H9 (cell line): ENCODE results near the gene TBC1D7. TPM values are rescaled to one million over a fixed set of nuclear protein-coding genes. Genes with fewer than 3 reads are reported as not detected.

Experiments
- DNase-seq: peaks from one replicate; pipeline ENCODE4 v3.0.0-alpha.2; 2017
- H2AFZ ChIP-seq: one replicate; pipeline ENCODE4 v1.6.1; 2013; ENCODE audit warnings: mild to moderate bottlenecking, low read length, control low read depth, moderate library complexity
- H2AK5ac ChIP-seq: 2 replicates; pipeline ENCODE4 v1.6.1; 2013; ENCODE audit warnings: low read length, control low read depth, mixed read lengths; ENCODE audit not compliant: insufficient read length
- H2BK120ac ChIP-seq: one replicate; pipeline ENCODE4 v1.6.1; 2013; ENCODE audit warnings: low read depth, mild to moderate bottlenecking, low read length, control low read depth, inconsistent platforms; ENCODE audit not compliant: poor library complexity, severe bottlenecking
- H2BK12ac ChIP-seq: 2 replicates; pipeline ENCODE4 v1.6.1; 2013; ENCODE audit warnings: low read length, control low read depth, mixed read lengths, low read depth; ENCODE audit not compliant: insufficient read length
- H2BK15ac ChIP-seq: 2 replicates; pipeline ENCODE4 v1.6.1; 2013; ENCODE audit warnings: low read depth, low read length, control low read depth
- H2BK20ac ChIP-seq: one replicate; pipeline ENCODE4 v1.6.1; 2013; ENCODE audit warnings: low read depth, mild to moderate bottlenecking, low read length, control low read depth, inconsistent platforms; ENCODE audit not compliant: poor library complexity, severe bottlenecking
- H2BK5ac ChIP-seq: 2 replicates; pipeline ENCODE4 v1.6.1; 2013; ENCODE audit warnings: low read length, control low read depth, mixed read lengths; ENCODE audit not compliant: insufficient read length
- H3K14ac ChIP-seq: 2 replicates; pipeline ENCODE4 v1.6.1; 2013; ENCODE audit warnings: low read length, control low read depth; ENCODE audit not compliant: insufficient read depth
- H3K18ac ChIP-seq: 2 replicates; pipeline ENCODE4 v1.6.1; 2013; ENCODE audit warnings: low read depth, mild to moderate bottlenecking, mixed read lengths, low read length, control low read depth; ENCODE audit not compliant: insufficient read length
- H3K23ac ChIP-seq: 2 replicates; pipeline ENCODE4 v1.6.1; 2013; ENCODE audit warnings: low read length, control low read depth, mixed read lengths, low read depth; ENCODE audit not compliant: insufficient read length
- H3K23me2 ChIP-seq: 2 replicates; pipeline ENCODE4 v1.6.1; 2013; ENCODE audit warnings: low read depth, mild to moderate bottlenecking, mixed read lengths, low read length, control low read depth; ENCODE audit not compliant: insufficient read length, poor library complexity, severe bottlenecking
- H3K27ac ChIP-seq: 2 replicates; pipeline ENCODE4 v1.5.1; 2013; ENCODE audit warnings: low read length, control low read depth, mixed read lengths, low read depth; ENCODE audit not compliant: insufficient read length
- H3K27me3 ChIP-seq: 2 replicates; pipeline ENCODE4 v1.6.1; 2013; ENCODE audit warnings: low read length, control low read depth, inconsistent platforms; ENCODE audit not compliant: insufficient read depth
- H3K4ac ChIP-seq: 2 replicates; pipeline ENCODE4 v1.6.1; 2013; ENCODE audit warnings: low read depth, mild to moderate bottlenecking, control low read depth, inconsistent platforms, low read length, moderate library complexity
- H3K4me1 ChIP-seq: 2 replicates; pipeline ENCODE4 v1.6.1; 2013; ENCODE audit warnings: low read length, control low read depth, inconsistent platforms; ENCODE audit not compliant: insufficient read depth
- H3K4me2 ChIP-seq: 2 replicates; pipeline ENCODE4 v1.6.1; 2013; ENCODE audit warnings: low read length, control low read depth, mixed read lengths; ENCODE audit not compliant: insufficient read length, insufficient read depth
- H3K56ac ChIP-seq: 2 replicates; pipeline ENCODE4 v1.6.1; 2013; ENCODE audit warnings: low read depth, mild to moderate bottlenecking, mixed read lengths, low read length, control low read depth; ENCODE audit not compliant: insufficient read length
- H3K79me1 ChIP-seq: 2 replicates; pipeline ENCODE4 v1.6.1; 2013; ENCODE audit warnings: low read depth, mild to moderate bottlenecking, moderate library complexity, low read length, control low read depth, inconsistent platforms; ENCODE audit not compliant: insufficient read depth, poor library complexity, severe bottlenecking
- H3K79me2 ChIP-seq: 2 replicates; pipeline ENCODE4 v1.6.1; 2013; ENCODE audit warnings: low read length, control low read depth, inconsistent platforms; ENCODE audit not compliant: insufficient read depth
- H3K9ac ChIP-seq: 2 replicates; pipeline ENCODE4 v1.6.1; 2013; ENCODE audit warnings: low read length, control low read depth, mixed read lengths; ENCODE audit not compliant: insufficient read length; ENCODE audit errors: extremely low read depth
- H3K9me3 ChIP-seq: one replicate; pipeline ENCODE4 v1.6.1; 2013; ENCODE audit warnings: low read depth, low read length, inconsistent platforms; ENCODE audit not compliant: control insufficient read depth
- H3T11ph ChIP-seq: one replicate; pipeline ENCODE4 v1.6.1; 2013; ENCODE audit warnings: mild to moderate bottlenecking, low read length, control low read depth, inconsistent platforms
- H4K20me1 ChIP-seq: one replicate; pipeline ENCODE4 v1.6.1; 2013; ENCODE audit not compliant: control insufficient read depth, insufficient read length, insufficient read depth
- H4K5ac ChIP-seq: 2 replicates; pipeline ENCODE4 v1.6.1; 2013; ENCODE audit warnings: low read depth, mild to moderate bottlenecking, mixed read lengths, low read length, control low read depth; ENCODE audit not compliant: insufficient read length
- H4K8ac ChIP-seq: replicated peaks from 2 replicates; pipeline ENCODE4 v1.6.1; 2013; ENCODE audit warnings: low read length, control low read depth, mixed read lengths, low read depth; ENCODE audit not compliant: insufficient read length
- H4K91ac ChIP-seq: 2 replicates; pipeline ENCODE4 v1.6.1; 2013; ENCODE audit warnings: low read depth, mild to moderate bottlenecking, moderate library complexity, mixed read lengths, low read length, control low read depth; ENCODE audit not compliant: insufficient read length
- H3K27ac Mint-ChIP-seq, 3 experiments: 2 replicates in 2 of 3; 3 replicates in 1 of 3; pipeline ENCODE4 v1.8.0; 2020 to 2021; ENCODE audit warnings: mixed read lengths in 3 of 3, mild to moderate bottlenecking in 1 of 3, moderate library complexity in 1 of 3
- H3K27me3 Mint-ChIP-seq: 2 replicates; pipeline ENCODE4 v1.8.0; 2021; ENCODE audit warnings: low read depth, mild to moderate bottlenecking, moderate library complexity, mixed read lengths
- H3K36me3 Mint-ChIP-seq, 3 experiments: 2 replicates in 2 of 3; 3 replicates in 1 of 3; pipeline ENCODE4 v1.8.0; 2020 to 2021; ENCODE audit warnings: low read depth in 3 of 3, mixed read lengths in 3 of 3; ENCODE audit not compliant: insufficient read depth in 1 of 3
- H3K4me1 Mint-ChIP-seq, 2 experiments: 2 replicates each; pipeline ENCODE4 v1.8.0; 2020; ENCODE audit warnings: mixed read lengths in 2 of 2
- H3K4me3 Mint-ChIP-seq, 2 experiments: 2 replicates in 1 of 2; 3 replicates in 1 of 2; pipeline ENCODE4 v1.8.0; 2020 to 2021; ENCODE audit warnings: mild to moderate bottlenecking in 2 of 2, mixed read lengths in 2 of 2, moderate library complexity in 1 of 2
- H3K9me3 Mint-ChIP-seq, 2 experiments: 2 replicates in 1 of 2; 3 replicates in 1 of 2; pipeline ENCODE4 v1.8.0; 2020; ENCODE audit warnings: mild to moderate bottlenecking in 2 of 2, mixed read lengths in 2 of 2, moderate library complexity in 1 of 2
- WGBS: extraction: QIAGEN DNeasy Blood & Tissue Kit; methylation state at CpG from one replicate; pipeline ENCODE4 v1.1.7; 2013; ENCODE audit warnings: missing lambda C conversion rate, low lambda C conversion rate, mixed read lengths; ENCODE audit not compliant: insufficient read length; ENCODE audit errors: extremely low coverage; 5-methylcytosine and 5-hydroxymethylcytosine counted together
- total RNA-seq: library from RNA; stranded (reverse); gene quantifications from 2 replicates; pipeline ENCODE4 v1.2.1, GENCODE V29; 2021
- TF ChIP-seq, protein P1 (sequence below): fragments of 200-600 bp; sonication (generic); conservative IDR thresholded peaks from 3 replicates; pipeline ENCODE4 v1.8.0; 2021; ENCODE audit warnings: antibody characterized with exemption, mild to moderate bottlenecking

Gene TBC1D7
- total RNA-seq, 1 experiment from 2014 or later = 33.9 TPM

DNA sequence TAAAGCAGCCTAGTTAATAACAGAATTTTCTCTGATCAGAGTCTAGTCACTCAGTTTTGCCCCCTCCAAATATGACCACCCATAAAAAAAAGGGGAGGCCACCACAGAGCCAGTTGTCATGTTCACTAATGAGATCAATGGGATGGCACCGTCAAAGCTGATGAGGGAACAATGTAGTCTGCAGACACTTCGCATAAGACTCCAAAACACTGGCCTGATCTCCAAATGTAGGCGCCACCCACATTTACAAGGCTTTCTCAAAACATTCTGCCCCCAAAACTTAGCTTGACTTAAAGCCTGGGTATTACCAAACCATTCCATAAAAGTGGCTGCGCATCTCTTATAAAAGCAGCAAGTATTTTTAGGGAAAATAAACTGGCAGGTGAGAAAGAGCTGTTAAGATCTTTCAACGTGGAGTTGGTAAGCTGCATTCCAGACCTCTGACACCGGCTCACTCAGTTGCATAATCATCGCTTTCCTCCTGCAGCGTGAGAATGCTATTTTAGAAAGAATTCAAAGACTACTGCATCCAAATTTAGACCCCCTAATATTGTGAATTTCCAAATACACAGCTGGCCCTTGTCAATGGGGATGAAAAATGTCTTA lies 59.3 kb downstream of the TBC1D7 start:
- peaks cover 6 to 10% of the 10 kb centered on the region in 2 experiments; a peak in 3 of 5 replicates for H3K9me3 Mint-ChIP-seq
- DNase-seq = no peak
- H3K4me2 ChIP-seq = no peak overlapping the region
- H3K4me1 Mint-ChIP-seq = peaks cover 15 to 20% of the 10 kb centered on the region in 2 experiments
- TF ChIP-seq, protein P1, sequence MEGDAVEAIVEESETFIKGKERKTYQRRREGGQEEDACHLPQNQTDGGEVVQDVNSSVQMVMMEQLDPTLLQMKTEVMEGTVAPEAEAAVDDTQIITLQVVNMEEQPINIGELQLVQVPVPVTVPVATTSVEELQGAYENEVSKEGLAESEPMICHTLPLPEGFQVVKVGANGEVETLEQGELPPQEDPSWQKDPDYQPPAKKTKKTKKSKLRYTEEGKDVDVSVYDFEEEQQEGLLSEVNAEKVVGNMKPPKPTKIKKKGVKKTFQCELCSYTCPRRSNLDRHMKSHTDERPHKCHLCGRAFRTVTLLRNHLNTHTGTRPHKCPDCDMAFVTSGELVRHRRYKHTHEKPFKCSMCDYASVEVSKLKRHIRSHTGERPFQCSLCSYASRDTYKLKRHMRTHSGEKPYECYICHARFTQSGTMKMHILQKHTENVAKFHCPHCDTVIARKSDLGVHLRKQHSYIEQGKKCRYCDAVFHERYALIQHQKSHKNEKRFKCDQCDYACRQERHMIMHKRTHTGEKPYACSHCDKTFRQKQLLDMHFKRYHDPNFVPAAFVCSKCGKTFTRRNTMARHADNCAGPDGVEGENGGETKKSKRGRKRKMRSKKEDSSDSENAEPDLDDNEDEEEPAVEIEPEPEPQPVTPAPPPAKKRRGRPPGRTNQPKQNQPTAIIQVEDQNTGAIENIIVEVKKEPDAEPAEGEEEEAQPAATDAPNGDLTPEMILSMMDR = no peak
- no peak overlapping the region for H3K9ac ChIP-seq
- no peak overlapping the region for H3K27ac ChIP-seq
- no peak overlapping the region for H2BK15ac ChIP-seq
- no peaks in the 10 kb centered on the region for H3K79me1 ChIP-seq
- no peak overlapping the region for H4K5ac ChIP-seq
- no peaks in the 10 kb centered on the region for H3K79me2 ChIP-seq
- H3K9me3 ChIP-seq = no peaks in the 10 kb centered on the region
- no peaks in the 10 kb centered on the region for H3K4me1 ChIP-seq
- peaks cover 1% of the 10 kb centered on the region; the same call in 1 of the 2 replicates for H3K27me3 Mint-ChIP-seq
- no peak overlapping the region for H4K8ac ChIP-seq
- H3K14ac ChIP-seq = no peak overlapping the region
- no peak overlapping the region for H2BK12ac ChIP-seq
- no peak overlapping the region for H2BK20ac ChIP-seq
- no peaks in the 10 kb centered on the region for H3K27me3 ChIP-seq
- no peak overlapping the region for H3K23ac ChIP-seq
- H3K27ac Mint-ChIP-seq = peak overlapping the region in 2 of 3 experiments; percentile 48 to 63; a peak in 1 of 7 replicates
- no peak overlapping the region for H2AK5ac ChIP-seq
- no peak overlapping the region for H3K4me3 Mint-ChIP-seq
- no peak overlapping the region for H4K91ac ChIP-seq
- H2AFZ ChIP-seq = no peak overlapping the region
- H3K4ac ChIP-seq = no peak overlapping the region
- no peaks in the 10 kb centered on the region for H4K20me1 ChIP-seq
- H3K56ac ChIP-seq = no peak overlapping the region
- H2BK120ac ChIP-seq = no peak overlapping the region
- no peaks in the 10 kb centered on the region for H3K23me2 ChIP-seq
- no peak overlapping the region for H3K18ac ChIP-seq
- H3T11ph ChIP-seq = no peak overlapping the region
- WGBS = no CpG with 5 or more reads among the region's 8 CpGs
- peaks cover 12 to 14% (median 13%) of the 10 kb centered on the region in 3 experiments for H3K36me3 Mint-ChIP-seq
- H2BK5ac ChIP-seq = no peak overlapping the region
